ENCODE measurements around the gene PFKL. TPM values are rescaled to one million over a fixed set of nuclear protein-coding genes. Genes with fewer than 3 reads are reported as not detected.
"Not testable (repeated sequence)": the region's sequence is repeated elsewhere in the genome, so short reads cannot be mapped to it uniquely, and the experiment has no call there.

Gene PFKL
- total RNA-seq, 1 donor from 2014 or later: 129 TPM

DNA sequence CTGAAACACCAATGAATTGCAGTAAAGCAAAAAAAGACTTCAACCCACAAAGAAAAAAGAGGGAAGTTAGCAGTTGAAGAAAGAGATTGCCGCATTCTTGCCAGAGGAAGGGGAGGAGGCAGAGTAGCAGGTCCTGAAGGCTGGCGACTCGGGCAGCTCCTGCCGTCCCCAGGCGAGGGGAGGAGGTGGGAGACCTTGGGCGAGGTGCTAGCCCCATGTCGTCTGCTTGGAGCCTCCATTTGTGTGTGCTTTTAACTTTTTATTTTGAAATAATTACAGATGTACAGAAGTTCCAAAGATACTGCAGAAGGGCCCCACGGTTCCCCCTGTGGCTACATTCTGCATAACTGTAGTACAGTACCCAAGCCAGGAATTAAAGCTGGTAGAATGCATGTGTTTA lies 60.3 kb downstream of the PFKL start:
- Mint-ChIP-seq H3K27ac (ENCODE audit: unreplicated experiment) (no peak overlapping the region), H3K27me3 (ENCODE audit: low read depth) (peaks cover 5% of the 10 kb centered on the region)
- peak; percentile 50 for DNase-seq (ENCODE audit: low spot score)

DNA sequence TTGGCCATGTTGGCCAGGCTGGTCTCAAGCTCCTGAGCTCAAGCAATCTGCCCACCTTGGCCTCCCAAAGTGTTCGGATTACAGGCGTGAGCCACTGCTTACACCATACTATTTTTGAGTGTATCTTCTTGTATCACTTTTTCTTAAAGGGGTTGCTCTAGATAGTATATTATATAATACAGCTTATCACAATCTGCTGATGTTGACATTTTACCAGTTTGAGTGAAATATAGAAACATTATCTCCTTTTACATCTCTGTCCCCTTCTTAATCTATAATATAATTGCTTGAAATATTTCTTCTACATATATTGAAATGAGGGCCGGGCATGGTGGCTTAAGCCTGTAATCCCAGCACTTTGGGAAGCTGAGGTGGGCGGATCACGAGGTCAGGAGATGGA lies 62.0 kb downstream of the PFKL start:
- not testable (repeated sequence) for H3K36me3 Mint-ChIP-seq (ENCODE audit: low read depth); H3K4me3 Mint-ChIP-seq (ENCODE audit: unreplicated experiment); DNase-seq (ENCODE audit: low spot score); H3K27ac Mint-ChIP-seq (ENCODE audit: unreplicated experiment); H3K4me1 Mint-ChIP-seq (ENCODE audit: low read depth); H3K9me3 Mint-ChIP-seq (ENCODE audit: low read depth); H3K27me3 Mint-ChIP-seq (ENCODE audit: low read depth)

More for the DNA sequence above, 60.3 kb downstream of the PFKL start:
- peaks cover 10% of the 10 kb centered on the region for H3K9me3 Mint-ChIP-seq (ENCODE audit: low read depth)
- no peaks in the 10 kb centered on the region for H3K36me3 Mint-ChIP-seq (ENCODE audit: low read depth)
- no peak overlapping the region for H3K4me3 Mint-ChIP-seq (ENCODE audit: unreplicated experiment)
- TF ChIP-seq CTCF (IDR thresholded peaks at IDR 0.05): peak; percentile 43
- no peaks in the 10 kb centered on the region for H3K4me1 Mint-ChIP-seq (ENCODE audit: low read depth)

- Mint-ChIP-seq H3K4me3 (ENCODE audit: unreplicated experiment) (no peak overlapping the region), H3K36me3 (ENCODE audit: low read depth) (no peaks in the 10 kb centered on the region), H3K27me3 (ENCODE audit: low read depth) (peaks cover 2% of the 10 kb centered on the region), H3K4me1 (ENCODE audit: low read depth) (no peaks in the 10 kb centered on the region), H3K9me3 (ENCODE audit: low read depth) (peaks cover 10% of the 10 kb centered on the region), H3K27ac (ENCODE audit: unreplicated experiment) (no peak overlapping the region)
- TF ChIP-seq CTCF (IDR thresholded peaks at IDR 0.05): no peak
- DNase-seq (ENCODE audit: low spot score): no peak
These were observed 63.4 kb downstream of the PFKL start for GRCh38 chr21:44363278-44363677.

DNA sequence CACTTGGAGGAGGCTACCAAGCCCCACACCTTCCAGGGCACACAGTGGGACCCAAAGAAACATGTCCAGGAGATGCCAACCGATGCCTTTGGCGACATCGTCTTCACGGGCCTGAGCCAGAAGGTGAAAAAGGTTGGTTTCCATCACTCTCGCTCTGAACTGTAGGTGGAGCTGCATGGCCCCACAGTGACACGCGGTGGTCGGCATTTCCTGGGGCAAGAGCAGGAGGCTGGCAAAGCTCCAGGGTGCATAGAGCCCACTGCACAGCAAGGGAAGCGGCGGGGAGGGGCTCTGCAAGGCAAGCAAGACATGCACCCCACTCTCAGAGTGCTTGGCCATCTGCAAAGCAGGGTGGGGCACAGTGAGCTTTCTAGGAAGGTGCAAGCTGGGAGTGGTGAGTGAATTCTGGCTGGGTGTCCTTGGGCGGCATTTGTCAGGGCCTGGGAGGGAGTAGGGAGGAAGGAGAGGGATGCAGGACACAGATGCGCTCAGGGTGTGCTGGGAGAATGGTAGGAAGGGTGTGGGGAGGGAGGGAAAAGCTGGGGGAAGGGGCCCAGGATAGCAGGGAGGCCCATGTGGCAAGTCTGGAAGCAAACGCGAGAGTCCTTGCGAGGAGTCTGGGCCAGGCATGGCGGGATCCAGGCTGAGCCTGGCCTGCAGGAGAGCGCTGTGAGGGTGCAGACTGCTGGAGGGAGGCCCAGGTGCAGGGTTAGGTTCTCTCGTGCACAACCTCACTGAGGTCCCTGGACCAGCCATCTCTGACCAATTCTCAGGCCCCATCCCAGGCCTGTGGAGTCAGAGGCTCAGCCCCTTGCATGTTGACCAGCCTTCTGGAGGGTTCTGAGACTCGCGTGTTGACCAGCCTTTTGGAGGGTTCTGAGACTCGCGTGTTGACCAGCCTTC lies 64.5 kb downstream of the PFKL start:
- Mint-ChIP-seq H3K9me3 (ENCODE audit: low read depth) (peaks cover 10% of the 10 kb centered on the region), H3K4me1 (ENCODE audit: low read depth) (peaks cover 2% of the 10 kb centered on the region), H3K27me3 (ENCODE audit: low read depth) (no peaks in the 10 kb centered on the region), H3K4me3 (ENCODE audit: unreplicated experiment) (no peak overlapping the region), H3K27ac (ENCODE audit: unreplicated experiment) (no peak overlapping the region), H3K36me3 (ENCODE audit: low read depth) (no peaks in the 10 kb centered on the region)
- peak; percentile 61 for DNase-seq (ENCODE audit: low spot score)
- TF ChIP-seq CTCF (IDR thresholded peaks at IDR 0.05): no peak

GRCh38 chr21:44365251-44365966 lies 65.6 kb downstream of the PFKL start:
- H3K27me3 Mint-ChIP-seq (ENCODE audit: low read depth): no peaks in the 10 kb centered on the region
- H3K4me3 Mint-ChIP-seq (ENCODE audit: unreplicated experiment): no peak overlapping the region
- no peak for TF ChIP-seq CTCF (IDR thresholded peaks at IDR 0.05)
- no peaks in the 10 kb centered on the region for H3K36me3 Mint-ChIP-seq (ENCODE audit: low read depth)
- DNase-seq (ENCODE audit: low spot score): peak; percentile 64
- H3K9me3 Mint-ChIP-seq (ENCODE audit: low read depth): peaks cover 10% of the 10 kb centered on the region
- no peak overlapping the region for H3K27ac Mint-ChIP-seq (ENCODE audit: unreplicated experiment)
- H3K4me1 Mint-ChIP-seq (ENCODE audit: low read depth): peaks cover 5% of the 10 kb centered on the region
